Measurements from ENCODE around the gene NPIPA2.
"Not testable (repeated sequence)": the region's sequence is repeated elsewhere in the genome, so short reads cannot be mapped to it uniquely, and the experiment has no call there.

The NPIPA2 gene

DNA sequence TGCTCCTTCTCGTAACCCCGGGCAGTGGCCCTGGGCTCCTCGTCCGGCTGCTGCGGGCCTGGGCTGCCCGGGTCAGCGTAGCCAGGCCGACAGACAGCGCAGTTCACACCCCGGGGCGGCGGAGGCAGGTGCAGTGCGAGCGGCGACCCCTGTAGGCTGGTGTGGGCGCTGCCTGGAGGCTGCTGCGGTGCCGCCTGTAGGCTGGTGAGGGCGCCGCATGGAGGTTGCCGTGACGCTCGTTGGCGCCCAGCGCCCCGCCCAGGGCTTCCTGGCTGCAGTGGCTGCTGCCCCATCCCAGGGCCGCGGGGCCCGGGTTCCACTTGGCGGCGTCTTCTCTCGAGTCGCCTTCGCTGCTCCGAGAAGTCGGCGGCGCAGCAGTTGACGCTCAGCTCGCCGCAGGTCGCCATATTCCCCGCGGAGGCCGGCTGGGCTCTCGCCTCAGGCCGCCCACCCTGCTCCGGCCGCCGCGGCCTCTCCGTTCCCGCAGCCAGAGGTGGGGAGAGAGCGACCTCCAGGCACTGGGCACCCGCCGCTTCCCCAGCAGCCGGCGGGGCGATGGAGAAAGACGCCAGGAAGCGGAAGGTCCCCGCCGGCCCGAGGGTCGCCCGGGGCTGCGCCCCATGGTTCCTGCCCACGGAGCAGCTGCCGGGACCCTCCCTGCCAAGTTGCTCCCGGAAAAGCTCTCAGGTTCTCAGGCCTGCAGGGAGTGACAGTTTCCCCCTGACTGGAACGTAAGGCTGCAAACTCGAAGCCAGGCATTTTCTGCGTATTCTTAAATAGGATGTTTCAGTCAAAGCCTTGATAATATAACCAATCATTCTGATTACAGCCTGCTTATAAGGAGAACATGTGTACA, at the start of gene NPIPA2:
Gene NPIPA2 (plus strand): TSS at position 261 of the 856 bp plus-strand sequence. CDS start 5,533 bp downstream, outside the sequence.
- FAIRE-seq = not testable (repeated sequence)

DNA sequence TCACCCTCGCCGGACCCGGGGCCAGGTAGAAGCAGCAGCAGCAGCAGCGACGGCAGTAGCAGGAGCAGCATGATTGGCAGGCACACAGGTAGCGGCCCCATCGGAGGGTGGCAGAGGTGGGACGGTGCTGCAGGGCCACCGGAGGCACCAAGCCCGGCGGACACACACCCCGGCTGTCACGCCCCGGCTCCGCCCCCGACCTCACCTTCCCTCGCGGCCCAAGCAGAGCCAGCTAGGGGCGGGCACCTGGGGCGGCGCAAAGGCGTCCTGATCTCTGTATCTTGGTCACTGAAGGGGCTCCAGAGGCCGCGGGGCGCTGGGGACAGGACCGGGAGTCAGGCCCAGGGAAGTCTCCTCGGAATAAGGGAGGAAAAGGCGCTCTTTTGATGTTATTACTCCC, 48.2 kb upstream of the NPIPA2 start, which contains the start of gene PLA2G10:
Gene PLA2G10 (minus strand): TSS at position 180 of the 400 bp plus-strand sequence. CDS start 79 bp downstream, at position 101.
- FAIRE-seq = not testable (repeated sequence)

DNA sequence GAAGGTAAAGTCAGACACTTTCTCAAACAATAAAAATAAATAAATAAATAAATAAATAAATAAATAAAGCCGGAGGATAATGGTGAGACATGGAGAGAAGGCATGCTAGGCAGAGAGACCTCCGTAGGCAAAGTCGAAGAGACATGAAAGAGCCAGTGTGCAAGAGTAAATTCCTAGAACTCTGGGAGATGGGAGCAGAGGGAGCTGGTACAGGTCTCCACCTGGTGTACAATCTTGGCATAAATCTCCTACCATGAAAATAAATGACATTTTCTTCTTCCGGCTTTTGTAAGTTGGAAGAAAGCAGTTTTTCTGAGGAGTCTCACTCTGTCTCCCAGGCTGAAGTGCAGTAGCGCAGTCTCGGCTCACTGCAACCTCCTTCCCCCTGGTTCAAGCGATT, 40.5 kb upstream of the NPIPA2 start:
- FAIRE-seq = not testable (repeated sequence)

DNA sequence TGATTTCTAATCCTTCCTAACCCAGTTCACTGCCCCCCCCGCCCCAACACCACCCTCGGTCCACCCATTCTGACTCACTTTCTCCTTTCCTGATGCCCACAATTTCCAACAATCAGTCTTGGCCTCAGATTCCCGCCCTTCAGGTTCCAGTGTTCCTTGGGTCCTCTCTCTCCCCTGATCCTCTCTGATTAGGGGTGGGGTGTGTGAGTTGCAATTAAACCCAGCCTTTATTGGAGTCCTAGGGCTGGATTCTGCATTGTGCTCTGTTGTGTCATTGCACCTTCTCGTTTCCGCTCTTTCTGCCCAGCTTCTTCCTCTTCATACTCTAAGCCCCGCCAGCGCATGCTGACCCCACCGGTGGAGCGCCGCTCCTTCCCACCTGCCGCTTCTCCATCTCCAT, 39.7 kb upstream of the NPIPA2 start:
- FAIRE-seq = not testable (repeated sequence)

DNA sequence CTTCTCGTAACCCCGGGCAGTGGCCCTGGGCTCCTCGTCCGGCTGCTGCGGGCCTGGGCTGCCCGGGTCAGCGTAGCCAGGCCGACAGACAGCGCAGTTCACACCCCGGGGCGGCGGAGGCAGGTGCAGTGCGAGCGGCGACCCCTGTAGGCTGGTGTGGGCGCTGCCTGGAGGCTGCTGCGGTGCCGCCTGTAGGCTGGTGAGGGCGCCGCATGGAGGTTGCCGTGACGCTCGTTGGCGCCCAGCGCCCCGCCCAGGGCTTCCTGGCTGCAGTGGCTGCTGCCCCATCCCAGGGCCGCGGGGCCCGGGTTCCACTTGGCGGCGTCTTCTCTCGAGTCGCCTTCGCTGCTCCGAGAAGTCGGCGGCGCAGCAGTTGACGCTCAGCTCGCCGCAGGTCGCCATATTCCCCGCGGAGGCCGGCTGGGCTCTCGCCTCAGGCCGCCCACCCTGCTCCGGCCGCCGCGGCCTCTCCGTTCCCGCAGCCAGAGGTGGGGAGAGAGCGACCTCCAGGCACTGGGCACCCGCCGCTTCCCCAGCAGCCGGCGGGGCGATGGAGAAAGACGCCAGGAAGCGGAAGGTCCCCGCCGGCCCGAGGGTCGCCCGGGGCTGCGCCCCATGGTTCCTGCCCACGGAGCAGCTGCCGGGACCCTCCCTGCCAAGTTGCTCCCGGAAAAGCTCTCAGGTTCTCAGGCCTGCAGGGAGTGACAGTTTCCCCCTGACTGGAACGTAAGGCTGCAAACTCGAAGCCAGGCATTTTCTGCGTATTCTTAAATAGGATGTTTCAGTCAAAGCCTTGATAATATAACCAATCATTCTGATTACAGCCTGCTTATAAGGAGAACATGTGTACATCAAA, 38.9 kb upstream of the NPIPA2 start, which contains the start of gene NPIPA3:
Gene NPIPA3 (plus strand): TSS at position 256 of the 856 bp plus-strand sequence. CDS start 5,533 bp downstream, outside the sequence.
- FAIRE-seq = not testable (repeated sequence)

DNA sequence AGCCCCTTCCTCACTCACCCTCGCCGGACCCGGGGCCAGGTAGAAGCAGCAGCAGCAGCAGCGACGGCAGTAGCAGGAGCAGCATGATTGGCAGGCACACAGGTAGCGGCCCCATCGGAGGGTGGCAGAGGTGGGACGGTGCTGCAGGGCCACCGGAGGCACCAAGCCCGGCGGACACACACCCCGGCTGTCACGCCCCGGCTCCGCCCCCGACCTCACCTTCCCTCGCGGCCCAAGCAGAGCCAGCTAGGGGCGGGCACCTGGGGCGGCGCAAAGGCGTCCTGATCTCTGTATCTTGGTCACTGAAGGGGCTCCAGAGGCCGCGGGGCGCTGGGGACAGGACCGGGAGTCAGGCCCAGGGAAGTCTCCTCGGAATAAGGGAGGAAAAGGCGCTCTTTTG, 9.1 kb upstream of the NPIPA2 start:
- FAIRE-seq = not testable (repeated sequence)

DNA sequence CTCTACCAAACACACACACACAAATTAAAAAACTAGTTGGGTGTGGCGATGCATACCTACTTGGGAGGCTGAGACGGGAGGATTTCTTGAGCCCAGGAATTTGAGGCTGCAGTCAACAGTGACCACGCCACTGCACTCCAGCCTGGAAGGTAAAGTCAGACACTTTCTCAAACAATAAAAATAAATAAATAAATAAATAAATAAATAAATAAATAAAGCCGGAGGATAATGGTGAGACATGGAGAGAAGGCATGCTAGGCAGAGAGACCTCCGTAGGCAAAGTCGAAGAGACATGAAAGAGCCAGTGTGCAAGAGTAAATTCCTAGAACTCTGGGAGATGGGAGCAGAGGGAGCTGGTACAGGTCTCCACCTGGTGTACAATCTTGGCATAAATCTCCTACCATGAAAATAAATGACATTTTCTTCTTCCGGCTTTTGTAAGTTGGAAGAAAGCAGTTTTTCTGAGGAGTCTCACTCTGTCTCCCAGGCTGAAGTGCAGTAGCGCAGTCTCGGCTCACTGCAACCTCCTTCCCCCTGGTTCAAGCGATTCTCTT, 1.4 kb upstream of the NPIPA2 start:
- not testable (repeated sequence) for FAIRE-seq

DNA sequence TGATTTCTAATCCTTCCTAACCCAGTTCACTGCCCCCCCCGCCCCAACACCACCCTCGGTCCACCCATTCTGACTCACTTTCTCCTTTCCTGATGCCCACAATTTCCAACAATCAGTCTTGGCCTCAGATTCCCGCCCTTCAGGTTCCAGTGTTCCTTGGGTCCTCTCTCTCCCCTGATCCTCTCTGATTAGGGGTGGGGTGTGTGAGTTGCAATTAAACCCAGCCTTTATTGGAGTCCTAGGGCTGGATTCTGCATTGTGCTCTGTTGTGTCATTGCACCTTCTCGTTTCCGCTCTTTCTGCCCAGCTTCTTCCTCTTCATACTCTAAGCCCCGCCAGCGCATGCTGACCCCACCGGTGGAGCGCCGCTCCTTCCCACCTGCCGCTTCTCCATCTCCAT, 539 bp upstream of the NPIPA2 start:
- not testable (repeated sequence) for FAIRE-seq

DNA sequence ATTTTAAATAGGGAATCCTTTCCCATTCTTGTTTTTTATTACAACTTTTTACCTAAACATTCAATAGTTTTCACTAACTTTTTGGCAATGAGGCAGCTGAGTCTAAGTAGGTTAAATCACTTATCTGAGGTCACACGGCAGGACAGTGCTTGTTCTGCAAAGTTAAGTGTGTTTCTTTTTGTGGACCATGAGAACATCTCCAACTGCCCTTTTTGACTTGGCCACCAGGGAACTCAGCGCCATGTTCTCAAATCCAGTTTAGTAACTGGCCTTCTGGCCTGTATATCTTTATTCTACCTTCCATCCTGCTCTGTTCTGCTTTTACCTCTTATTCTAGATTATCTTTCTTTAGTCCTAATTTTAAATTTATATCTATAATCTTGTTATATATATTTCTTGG, 31.3 kb downstream of the NPIPA2 start:
- FAIRE-seq = not testable (repeated sequence)

DNA sequence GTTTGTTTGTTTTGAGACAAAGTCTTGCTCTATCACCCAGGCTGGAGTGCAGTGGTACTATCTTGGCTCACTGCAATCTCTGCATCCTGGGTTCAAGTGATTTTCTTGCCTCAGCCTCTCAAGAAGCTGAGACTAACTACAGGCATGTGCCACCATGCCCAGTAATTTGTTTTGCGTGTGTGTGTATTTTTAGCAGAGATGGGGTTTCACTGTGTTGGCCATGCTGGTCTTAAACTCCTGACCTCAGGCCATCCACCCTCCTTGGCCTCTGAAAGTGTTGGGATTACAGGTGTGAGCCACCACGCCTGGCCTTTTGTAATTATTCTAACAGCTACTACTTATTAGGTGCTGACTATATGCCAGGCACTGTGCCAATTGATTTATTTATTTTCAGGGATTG, 33.3 kb downstream of the NPIPA2 start:
- FAIRE-seq = not testable (repeated sequence)

DNA sequence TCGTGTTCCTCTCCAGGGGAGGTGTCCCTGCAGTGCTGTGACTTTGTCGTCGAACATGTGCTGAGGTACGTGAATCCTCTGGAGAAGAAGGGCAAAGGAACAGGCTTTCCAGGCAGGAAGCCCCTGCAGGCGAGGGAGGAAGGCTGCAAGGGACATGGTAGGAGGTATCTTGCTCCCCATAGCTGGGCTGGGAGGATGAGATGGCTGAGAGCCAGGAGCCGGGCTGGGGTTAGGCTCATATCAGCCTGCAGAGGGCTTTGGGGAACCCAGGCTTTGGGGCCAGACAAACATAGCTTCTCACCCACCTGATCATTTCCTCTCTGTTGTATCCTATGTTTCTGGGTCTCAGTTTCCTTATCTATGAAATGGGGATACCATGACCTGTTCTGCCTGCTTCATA, 34.4 kb downstream of the NPIPA2 start:
- FAIRE-seq = not testable (repeated sequence)

DNA sequence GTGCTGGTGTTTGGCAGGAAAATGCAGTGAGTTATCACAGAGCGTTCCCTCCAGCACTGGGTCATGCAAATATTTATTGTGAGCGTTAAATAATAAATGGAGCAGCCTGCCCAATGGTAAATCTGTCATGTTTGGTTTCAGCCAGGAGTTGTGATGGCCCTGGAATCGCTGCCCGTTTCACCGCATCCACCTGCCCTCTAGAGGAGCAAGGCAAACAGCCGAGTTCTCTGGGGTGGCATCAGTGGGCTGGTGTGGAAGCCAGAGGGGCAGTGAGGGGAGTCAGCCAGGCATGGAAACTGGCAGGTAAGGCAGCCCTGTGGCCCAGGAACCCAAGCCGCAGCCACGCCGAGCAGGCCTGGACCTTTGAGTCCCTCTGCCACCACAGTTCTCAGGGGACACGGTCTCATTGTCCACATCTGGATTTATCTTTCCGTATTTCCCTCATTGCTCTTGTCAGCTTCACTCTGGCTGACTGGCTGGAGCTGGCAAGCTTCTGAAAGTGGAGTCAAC, 37.1 kb downstream of the NPIPA2 start:
- FAIRE-seq = not testable (repeated sequence)

DNA sequence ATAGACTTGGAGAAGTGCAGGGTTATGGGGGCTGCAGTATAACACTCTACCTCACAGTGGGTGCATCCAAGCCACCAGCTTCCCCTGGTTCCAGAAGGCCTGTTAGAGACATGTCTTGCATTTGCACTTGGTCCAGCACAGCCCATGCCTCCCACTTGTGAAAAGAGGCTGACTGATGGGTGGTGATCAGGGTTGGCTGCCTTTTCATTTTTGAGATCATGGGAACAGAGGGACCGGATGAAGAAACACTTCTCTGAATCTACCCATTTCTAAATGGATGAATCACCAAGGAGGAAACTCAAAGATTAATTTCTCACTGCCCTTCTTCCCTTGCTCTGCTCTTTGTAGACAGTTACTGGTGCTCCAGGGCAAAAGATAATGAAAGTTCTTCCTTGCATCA, 43.8 kb downstream of the NPIPA2 start:
- FAIRE-seq = not testable (repeated sequence)

DNA sequence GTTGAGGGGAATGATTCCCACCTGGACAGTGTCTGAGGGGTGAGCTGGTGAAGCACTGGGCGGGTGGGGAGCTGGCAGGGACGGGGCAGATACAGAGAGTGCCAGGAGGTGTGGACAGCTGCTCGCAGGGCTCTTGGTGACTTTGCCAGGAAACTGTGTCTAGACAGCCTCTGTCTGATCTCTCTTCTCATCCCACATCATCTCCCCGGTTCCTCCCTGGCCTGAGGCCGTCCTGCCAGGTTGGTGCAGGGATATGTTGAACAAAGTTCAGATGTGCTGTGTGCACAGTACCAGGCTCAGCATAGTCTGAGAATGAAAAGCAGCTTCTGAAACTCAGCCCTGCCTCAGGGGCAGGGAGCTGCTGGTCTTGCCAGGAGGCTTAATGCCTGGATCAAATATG, 47.2 kb downstream of the NPIPA2 start:
- not testable (repeated sequence) for FAIRE-seq

DNA sequence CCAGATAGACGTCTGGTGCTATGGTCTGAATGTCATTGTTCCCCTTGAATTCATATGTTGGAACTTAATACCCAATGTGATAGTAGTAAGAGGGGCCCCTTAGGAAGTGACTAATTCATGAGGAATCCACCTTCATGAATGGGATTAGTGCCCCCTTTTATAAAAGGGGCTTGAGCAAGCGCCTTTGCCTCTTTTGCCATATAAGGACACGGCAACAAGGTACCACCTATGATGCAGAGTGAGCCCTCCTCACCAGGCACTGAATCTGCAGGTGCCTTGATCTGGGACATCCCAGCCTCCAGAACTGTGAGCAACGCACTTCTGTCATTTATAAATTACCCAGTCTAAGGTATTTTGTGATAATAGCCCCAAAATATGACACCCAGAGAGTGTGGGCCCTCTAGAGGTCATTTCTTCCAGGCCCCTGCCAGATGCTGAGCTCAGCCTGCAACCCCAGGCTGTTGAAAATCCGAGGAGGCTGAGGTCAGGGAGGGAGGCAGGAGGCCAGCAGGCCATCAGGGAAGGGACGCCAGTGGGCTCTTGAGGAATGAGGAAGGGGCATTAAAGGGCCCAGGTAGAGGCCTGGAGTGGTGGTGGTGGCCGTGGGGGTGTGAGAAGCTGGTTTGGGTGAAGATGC, 48.1 kb downstream of the NPIPA2 start:
- not testable (repeated sequence) for FAIRE-seq

DNA sequence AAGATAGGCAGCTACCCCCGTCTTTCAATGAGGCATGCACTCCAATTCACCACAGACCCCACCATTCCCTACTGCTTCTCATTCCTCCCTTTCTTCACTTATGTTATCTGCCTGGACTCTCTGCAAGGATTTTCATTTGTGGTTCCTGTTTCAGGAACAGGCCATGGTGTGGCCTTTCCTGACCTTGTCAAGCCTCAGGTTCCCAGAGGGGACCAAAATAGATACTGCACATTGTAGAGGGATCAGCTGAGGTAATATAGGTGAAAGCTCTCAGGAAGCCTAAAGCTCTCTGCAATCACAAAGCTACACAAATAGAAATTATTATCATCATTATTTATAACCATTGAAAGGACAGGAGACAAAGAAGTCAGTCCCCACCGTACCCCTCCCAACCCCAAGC, 50.6 kb downstream of the NPIPA2 start:
- FAIRE-seq = not testable (repeated sequence)

DNA sequence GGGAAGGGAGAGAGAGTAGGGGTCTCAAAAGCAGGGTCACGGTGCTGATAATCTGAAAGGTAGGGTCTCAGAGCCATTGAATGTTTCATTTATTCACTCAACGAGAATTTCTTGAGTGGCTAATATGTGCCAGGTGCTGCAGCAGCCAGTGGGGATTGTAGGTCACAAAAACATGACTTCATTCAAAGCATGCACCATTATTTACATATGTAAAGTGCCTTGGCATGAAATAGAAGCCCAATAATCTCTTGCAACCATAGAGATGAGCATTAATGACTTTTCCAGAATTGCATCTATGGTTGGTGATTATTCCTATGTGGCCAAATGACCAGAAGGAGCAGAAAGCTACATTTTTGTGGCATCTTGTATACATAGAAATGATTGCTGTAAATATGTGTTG, 55.2 kb downstream of the NPIPA2 start:
- not testable (repeated sequence) for FAIRE-seq

DNA sequence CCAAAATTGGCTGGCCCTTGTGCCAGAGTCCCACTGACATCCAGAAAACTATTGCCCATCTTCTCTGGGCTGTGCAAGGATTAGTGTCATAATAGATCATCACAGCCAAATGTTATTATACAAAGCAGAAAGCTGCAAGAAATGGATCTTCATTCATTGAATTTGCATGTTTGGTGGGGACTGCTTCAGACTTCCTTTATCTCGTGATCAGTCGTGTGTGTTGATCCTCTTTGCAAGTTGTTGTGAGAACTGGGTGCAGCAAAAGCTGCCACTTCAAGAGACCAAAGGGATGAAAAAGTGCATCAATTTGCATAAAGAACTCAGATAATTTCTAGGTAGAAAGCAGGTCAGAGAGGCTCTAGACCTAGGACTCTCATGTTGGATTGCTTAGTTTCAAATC, 61.2 kb downstream of the NPIPA2 start:
- not testable (repeated sequence) for FAIRE-seq

DNA sequence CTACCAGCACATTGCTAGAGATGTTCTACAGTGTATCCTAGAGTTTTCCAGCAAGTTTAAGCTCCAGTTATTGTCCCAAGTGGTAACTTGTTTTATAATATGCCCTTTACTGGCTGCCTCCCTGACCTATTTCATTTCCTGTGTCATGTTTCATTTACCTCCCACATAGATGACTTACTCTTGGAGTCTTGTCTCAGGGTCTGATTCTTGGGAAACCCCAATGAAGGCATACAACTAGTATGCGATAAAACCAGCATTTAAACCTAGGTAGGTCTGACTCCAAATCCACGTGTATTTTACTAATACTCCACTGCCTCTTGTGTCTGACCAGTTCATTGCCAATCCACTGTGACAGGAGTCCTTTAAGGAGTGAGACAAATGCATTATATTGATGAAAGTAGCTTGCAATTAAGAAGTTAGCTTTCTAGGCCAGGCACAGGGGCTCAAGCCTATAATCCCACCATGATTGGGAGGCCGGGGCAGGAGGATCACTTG, 64.9 kb downstream of the NPIPA2 start:
- FAIRE-seq = not testable (repeated sequence)

DNA sequence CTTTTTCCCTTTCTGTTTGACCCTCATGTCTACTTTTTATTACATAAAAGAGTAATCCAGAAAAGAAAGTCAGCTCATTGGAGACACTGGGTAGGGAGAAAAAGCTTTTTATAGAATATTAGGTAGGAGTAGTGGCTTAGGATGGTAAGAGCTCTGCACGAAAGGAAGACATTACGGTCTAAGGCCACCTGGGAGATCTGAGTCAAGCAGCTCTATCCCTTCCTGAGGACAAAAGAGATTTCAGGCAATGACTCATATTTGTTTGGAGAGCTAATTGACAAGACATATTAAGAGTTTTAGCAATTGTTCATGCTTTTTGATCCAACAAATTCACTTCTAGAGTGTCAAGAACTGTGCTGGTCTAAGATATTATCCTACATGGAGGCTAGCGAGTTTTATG, 71.6 kb downstream of the NPIPA2 start:
- not testable (repeated sequence) for FAIRE-seq
